ENCODE data around the gene YAP1.

DNA sequence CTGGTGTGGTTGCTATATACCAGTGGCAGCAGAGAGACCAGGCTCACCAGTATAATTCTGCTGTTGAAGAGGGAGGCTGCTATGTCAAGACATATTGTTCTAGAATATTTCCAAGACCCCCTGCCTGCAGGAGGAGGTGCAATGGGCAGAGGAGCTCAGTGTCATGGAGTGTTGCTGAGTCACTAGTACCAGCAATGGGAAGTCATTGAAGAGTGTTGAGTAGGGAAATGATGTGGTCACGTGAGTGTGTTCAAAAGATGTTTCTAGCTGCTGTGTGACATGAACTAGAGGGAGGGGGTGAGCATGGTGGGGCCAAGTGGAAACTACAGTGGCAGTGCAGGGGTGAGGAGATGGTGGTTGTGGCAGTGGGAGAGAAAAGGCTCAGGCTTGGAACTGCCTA, 130.8 kb downstream of the YAP1 start:
- TF ChIP-seq POLR2A (IDR thresholded peaks at IDR 0.05) = no peak
- TF ChIP-seq, protein P1, sequence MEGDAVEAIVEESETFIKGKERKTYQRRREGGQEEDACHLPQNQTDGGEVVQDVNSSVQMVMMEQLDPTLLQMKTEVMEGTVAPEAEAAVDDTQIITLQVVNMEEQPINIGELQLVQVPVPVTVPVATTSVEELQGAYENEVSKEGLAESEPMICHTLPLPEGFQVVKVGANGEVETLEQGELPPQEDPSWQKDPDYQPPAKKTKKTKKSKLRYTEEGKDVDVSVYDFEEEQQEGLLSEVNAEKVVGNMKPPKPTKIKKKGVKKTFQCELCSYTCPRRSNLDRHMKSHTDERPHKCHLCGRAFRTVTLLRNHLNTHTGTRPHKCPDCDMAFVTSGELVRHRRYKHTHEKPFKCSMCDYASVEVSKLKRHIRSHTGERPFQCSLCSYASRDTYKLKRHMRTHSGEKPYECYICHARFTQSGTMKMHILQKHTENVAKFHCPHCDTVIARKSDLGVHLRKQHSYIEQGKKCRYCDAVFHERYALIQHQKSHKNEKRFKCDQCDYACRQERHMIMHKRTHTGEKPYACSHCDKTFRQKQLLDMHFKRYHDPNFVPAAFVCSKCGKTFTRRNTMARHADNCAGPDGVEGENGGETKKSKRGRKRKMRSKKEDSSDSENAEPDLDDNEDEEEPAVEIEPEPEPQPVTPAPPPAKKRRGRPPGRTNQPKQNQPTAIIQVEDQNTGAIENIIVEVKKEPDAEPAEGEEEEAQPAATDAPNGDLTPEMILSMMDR (IDR thresholded peaks at IDR 0.05) = no peak

Data from uterus (tissue), 2 donors.